Measurements from ENCODE around the gene ZBTB21. TPM values are rescaled to one million over a fixed set of nuclear protein-coding genes. Genes with fewer than 3 reads are reported as not detected.

Gene ZBTB21
- total and polyA plus RNA-seq, 9 of the 15 experiments (the other 6 are each of a cell fraction or from before 2014, with no cell fraction given): 2.2 to 15.2 (median 8.7) TPM

- TF ChIP-seq STAT6 (CRISPR knock-in tag; IDR thresholded peaks at IDR 0.05) (no peak), SMARCA5 (IDR thresholded peaks at IDR 0.05) (no peak), HDAC2 (IDR thresholded peaks at IDR 0.05) (no peak), POLR3A (IDR thresholded peaks at IDR 0.05; ENCODE audit: borderline replicate concordance, extremely low read depth, insufficient read depth, insufficient read length) (no peak), ZNF740 (CRISPR knock-in tag; IDR thresholded peaks at IDR 0.05) (no peak; the same call in 1 of the 2 replicates), ZNF740 (tag; IDR thresholded peaks at IDR 0.05) (no peak; a peak in 1 of 4 replicates), HMG20B (CRISPR knock-in tag; IDR thresholded peaks at IDR 0.05) (no peak), HDAC8 (tag; IDR thresholded peaks at IDR 0.05) (peak; percentile 74), PCBP2 (IDR thresholded peaks at IDR 0.05; ENCODE audit: low read depth, low read length, poor library complexity, severe bottlenecking) (no peak), CLOCK (CRISPR knock-in tag; IDR thresholded peaks at IDR 0.05; ENCODE audit: borderline replicate concordance) (no peak), FOXP4 (CRISPR knock-in tag; IDR thresholded peaks at IDR 0.05; ENCODE audit: borderline replicate concordance) (no peak), CCAR2 (IDR thresholded peaks at IDR 0.05; ENCODE audit: low read depth, low read length) (no peak), BRD9 (IDR thresholded peaks at IDR 0.05; ENCODE audit: low read depth, partially characterized antibody) (no peak), HNRNPL (IDR thresholded peaks at IDR 0.05; ENCODE audit: low read depth, low read length) (no peak), ZNF3 (CRISPR knock-in tag; IDR thresholded peaks at IDR 0.05) (no peak), NCOA6 (IDR thresholded peaks at IDR 0.05) (peak; percentile 78; the same call in 1 of the 2 replicates), HDAC6 (IDR thresholded peaks at IDR 0.05; ENCODE audit: low read depth, low read length) (no peak), MECOM (CRISPR knock-in tag; IDR thresholded peaks at IDR 0.05) (no peak)
Measured at GRCh38 chr21:42010507-42011495, 641 bp upstream of the ZBTB21 start (continued).

All from K562 (cell line).